Mesenteric fat pad (tissue), 1 donor: ENCODE measurements around the gene MYL7. TPM values are rescaled to one million over a fixed set of nuclear protein-coding genes. Genes with fewer than 3 reads are reported as not detected.

ENCODE experiments used
- DNase-seq: peaks from one replicate; pipeline ENCODE4 v3.0.0-alpha.2; 2020; ENCODE audit warnings: low spot score
- total RNA-seq: library from RNA; stranded (reverse); fragmentation: NEBNext Ultra II Directional; extraction: Animal tissue kit (Norgen Biotek cat#: 25700); gene quantifications from one replicate; pipeline ENCODE4 v1.2.1, GENCODE V29; 2021
- donor health status: DM: yes; HTN: yes; CAD: no.

MYL7 gene
- total RNA-seq, 1 donor from 2014 or later: not detected

GRCh38 chr7:44172352-44172751, 31.2 kb upstream of the MYL7 start:
- DNase-seq: peak; percentile 39

- DNase-seq: peak; percentile 18
Measured at GRCh38 chr7:44171901-44172300, 30.8 kb upstream of the MYL7 start.

GRCh38 chr7:44167920-44168319, 26.8 kb upstream of the MYL7 start:
- DNase-seq: no peak

GRCh38 chr7:44163591-44163990, 22.5 kb upstream of the MYL7 start:
- DNase-seq: no peak

- no peak for DNase-seq
Measured at GRCh38 chr7:44162785-44163395, 21.8 kb upstream of the MYL7 start.

- peak; percentile 71 for DNase-seq
Measured at GRCh38 chr7:44162179-44162578, 21.0 kb upstream of the MYL7 start.

GRCh38 chr7:44161371-44161770, 20.2 kb upstream of the MYL7 start:
- peak; percentile 72 for DNase-seq

- DNase-seq: peak; percentile 81
Measured at GRCh38 chr7:44159824-44160630, 18.9 kb upstream of the MYL7 start.

GRCh38 chr7:44158873-44159631, 17.9 kb upstream of the MYL7 start:
- DNase-seq: peak; percentile 74

GRCh38 chr7:44158096-44158872, 17.2 kb upstream of the MYL7 start:
- DNase-seq: peak; percentile 77

GRCh38 chr7:44157116-44158080, 16.3 kb upstream of the MYL7 start:
- peak; percentile 62 for DNase-seq

- DNase-seq: peak; percentile 72
Measured at GRCh38 chr7:44156453-44157010, 15.4 kb upstream of the MYL7 start.

- DNase-seq: peak; percentile 89
Measured at GRCh38 chr7:44155191-44156185, 14.4 kb upstream of the MYL7 start.

- DNase-seq: peak; percentile 14
Measured at GRCh38 chr7:44154703-44155102, 13.6 kb upstream of the MYL7 start.

- DNase-seq: peak; percentile 57
Measured at GRCh38 chr7:44153948-44154335, 12.8 kb upstream of the MYL7 start.

GRCh38 chr7:44152971-44153947, 12.1 kb upstream of the MYL7 start:
- DNase-seq: peak; percentile 74

- peak; percentile 83 for DNase-seq
Measured at GRCh38 chr7:44151956-44152355, 10.8 kb upstream of the MYL7 start.
